Smooth muscle cell (in vitro differentiated cells): ENCODE results near the gene SRBD1. TPM values are rescaled to one million over a fixed set of nuclear protein-coding genes. Genes with fewer than 3 reads are reported as not detected.

ENCODE experiments used
- DNase-seq: peaks from one replicate; lab custom pipeline; 2025; ENCODE audit not compliant: unreplicated experiment; lab: John Stamatoyannopoulos, UW
- H2AFZ ChIP-seq: fragments of 200-600 bp; sonication (generic); 2 replicates; pipeline ENCODE4 v1.6.0; 2016; ENCODE audit warnings: antibody characterized with exemption, low read depth, mild to moderate bottlenecking
- H3F3A ChIP-seq: fragments of 200-600 bp; sonication (generic); 2 replicates; pipeline ENCODE4 v1.6.0; 2017; ENCODE audit warnings: antibody characterized with exemption, low read depth
- H3K27ac ChIP-seq: fragments of 200-600 bp; sonication (generic); 2 replicates; pipeline ENCODE4 v1.5.1; 2016; ENCODE audit warnings: low read depth, mild to moderate bottlenecking
- H3K27me3 ChIP-seq: fragments of 200-600 bp; sonication (generic); 2 replicates; pipeline ENCODE4 v1.6.1; 2016; ENCODE audit warnings: low read depth, mild to moderate bottlenecking
- H3K36me3 ChIP-seq: fragments of 200-600 bp; sonication (generic); 2 replicates; pipeline ENCODE4 v1.5.1; 2016; ENCODE audit warnings: low read depth
- H3K4me1 ChIP-seq: fragments of 200-600 bp; sonication (generic); 2 replicates; pipeline ENCODE4 v1.5.1; 2016; ENCODE audit warnings: low read depth
- H3K4me2 ChIP-seq: fragments of 200-600 bp; sonication (generic); 2 replicates; pipeline ENCODE4 v1.6.0; 2016; ENCODE audit warnings: mild to moderate bottlenecking
- H3K4me3 ChIP-seq: fragments of 200-600 bp; sonication (generic); 2 replicates; pipeline ENCODE4 v1.5.1; 2016; ENCODE audit warnings: mild to moderate bottlenecking
- H3K79me2 ChIP-seq: fragments of 200-600 bp; sonication (generic); 2 replicates; pipeline ENCODE4 v1.6.0; 2016; ENCODE audit warnings: low read depth, mild to moderate bottlenecking
- H3K9ac ChIP-seq: fragments of 200-600 bp; sonication (generic); 2 replicates; pipeline ENCODE4 v1.6.0; 2016; ENCODE audit warnings: low read depth
- H3K9me3 ChIP-seq: fragments of 200-600 bp; sonication (generic); replicated peaks from 2 replicates; pipeline ENCODE4 v1.5.1; 2016; ENCODE audit warnings: low read depth
- H4K20me1 ChIP-seq: fragments of 200-600 bp; sonication (generic); 2 replicates; pipeline ENCODE4 v1.6.0; 2016; ENCODE audit warnings: low read depth
- WGBS: methylation state at CpG from one replicate; pipeline ENCODE4 v1.1.7; 2016; ENCODE audit warnings: low lambda C conversion rate; 5-methylcytosine and 5-hydroxymethylcytosine counted together
- polyA plus RNA-seq: library from polyadenylated mRNA; unstranded; fragments of >200 nt; fragmentation: Nextera tagmentation; extraction: Ambion mirVana; gene quantifications from 2 replicates; pipeline ENCODE4 v1.2.1, GENCODE V29; 2016
- total RNA-seq: library from RNA; depleted of rRNA; stranded (reverse); fragments of >200 nt; gene quantifications from 2 replicates; pipeline ENCODE4 v1.2.3, GENCODE V29; 2014
- TF ChIP-seq, protein P1 (sequence below): fragments of 200-600 bp; sonication (generic); IDR thresholded peaks from 2 replicates; pipeline ENCODE4 v1.5.1; 2017; ENCODE audit warnings: borderline replicate concordance, mild to moderate bottlenecking, antibody characterized with exemption; ENCODE audit not compliant: insufficient read depth, poor library complexity, severe bottlenecking

Gene SRBD1
- total and polyA plus RNA-seq, 2 experiments from 2014 or later, result 11.1 to 22.5 TPM

DNA sequence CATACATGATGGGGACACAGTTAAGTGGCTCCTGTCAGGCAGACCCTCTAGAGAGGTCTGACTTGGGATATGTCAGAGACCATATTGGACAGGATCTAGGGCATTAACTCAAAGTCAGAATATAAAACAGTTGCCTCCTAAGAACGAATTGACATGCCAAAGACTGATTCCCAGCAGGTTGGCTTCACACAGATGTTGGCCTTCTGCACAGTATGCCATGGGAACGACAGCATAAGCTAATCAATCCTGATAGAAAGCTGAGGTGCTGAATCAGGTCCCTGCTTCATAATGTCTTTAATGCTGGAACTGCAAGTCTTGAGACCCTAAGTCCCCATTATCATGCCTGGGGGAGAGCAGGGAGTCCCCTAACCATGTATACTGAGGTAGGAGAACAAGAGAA is 165.1 kb downstream of the SRBD1 start:
- H3K79me2 ChIP-seq, result no peaks in the 10 kb centered on the region
- 96% methylated on average over 2 of the region's 2 CpGs for WGBS
- no peaks in the 10 kb centered on the region for H4K20me1 ChIP-seq
- H3K27me3 ChIP-seq, result no peaks in the 10 kb centered on the region
- peaks cover 3% of the 10 kb centered on the region for H3K4me1 ChIP-seq
- no peak overlapping the region for H3K4me3 ChIP-seq
- H3K9ac ChIP-seq, result no peak overlapping the region
- H3K27ac ChIP-seq, result no peak overlapping the region
- no peak overlapping the region for H2AFZ ChIP-seq
- H3K4me2 ChIP-seq, result no peak overlapping the region
- no peaks in the 10 kb centered on the region for H3F3A ChIP-seq
- H3K36me3 ChIP-seq, result no peaks in the 10 kb centered on the region
- TF ChIP-seq, protein P1, sequence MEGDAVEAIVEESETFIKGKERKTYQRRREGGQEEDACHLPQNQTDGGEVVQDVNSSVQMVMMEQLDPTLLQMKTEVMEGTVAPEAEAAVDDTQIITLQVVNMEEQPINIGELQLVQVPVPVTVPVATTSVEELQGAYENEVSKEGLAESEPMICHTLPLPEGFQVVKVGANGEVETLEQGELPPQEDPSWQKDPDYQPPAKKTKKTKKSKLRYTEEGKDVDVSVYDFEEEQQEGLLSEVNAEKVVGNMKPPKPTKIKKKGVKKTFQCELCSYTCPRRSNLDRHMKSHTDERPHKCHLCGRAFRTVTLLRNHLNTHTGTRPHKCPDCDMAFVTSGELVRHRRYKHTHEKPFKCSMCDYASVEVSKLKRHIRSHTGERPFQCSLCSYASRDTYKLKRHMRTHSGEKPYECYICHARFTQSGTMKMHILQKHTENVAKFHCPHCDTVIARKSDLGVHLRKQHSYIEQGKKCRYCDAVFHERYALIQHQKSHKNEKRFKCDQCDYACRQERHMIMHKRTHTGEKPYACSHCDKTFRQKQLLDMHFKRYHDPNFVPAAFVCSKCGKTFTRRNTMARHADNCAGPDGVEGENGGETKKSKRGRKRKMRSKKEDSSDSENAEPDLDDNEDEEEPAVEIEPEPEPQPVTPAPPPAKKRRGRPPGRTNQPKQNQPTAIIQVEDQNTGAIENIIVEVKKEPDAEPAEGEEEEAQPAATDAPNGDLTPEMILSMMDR, result no peak
- no peak for DNase-seq
- no peaks in the 10 kb centered on the region for H3K9me3 ChIP-seq

DNA sequence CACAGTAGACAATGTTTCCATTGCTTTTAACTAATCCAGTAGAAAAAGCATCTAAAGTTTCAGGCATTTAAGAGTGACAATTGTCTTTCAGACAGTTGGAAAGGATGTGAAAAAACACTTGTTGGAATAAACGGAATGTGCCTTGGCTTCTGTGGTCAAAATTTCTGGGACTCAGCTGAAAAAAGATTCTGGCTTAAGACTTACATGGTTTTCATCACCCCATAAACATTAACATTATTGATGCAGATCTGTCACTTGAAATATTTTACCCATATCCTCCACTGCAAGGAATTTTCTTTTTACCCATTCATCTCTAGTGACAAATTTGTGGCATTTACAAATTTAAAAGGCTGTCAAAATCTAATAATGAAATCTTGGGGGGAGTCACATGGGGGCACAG is 166.0 kb downstream of the SRBD1 start:
- no peak for DNase-seq
- Histone ChIP-seq H3K4me2 (no peak overlapping the region), H2AFZ (no peak overlapping the region)

DNA sequence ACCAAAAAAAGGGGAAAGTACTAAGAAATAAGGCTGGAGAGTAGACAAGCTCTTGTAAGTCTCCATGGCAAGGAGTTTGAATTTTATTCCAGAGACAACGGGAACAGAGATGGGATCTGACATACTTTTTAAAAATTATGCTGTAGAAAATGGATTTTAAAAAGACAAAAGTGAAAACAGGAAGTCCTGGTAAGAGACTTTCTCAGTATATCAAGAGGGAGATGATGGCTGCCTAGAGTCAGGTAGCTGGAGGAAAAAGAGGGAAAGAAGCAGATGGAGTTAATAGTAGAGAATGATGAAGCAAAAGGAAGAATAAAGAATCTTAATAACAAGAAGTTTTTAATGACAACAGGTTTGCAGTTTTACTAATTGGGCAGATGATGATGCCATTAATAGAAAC is 168.1 kb downstream of the SRBD1 start:
- no peak overlapping the region for H3K27ac ChIP-seq
- H4K20me1 ChIP-seq, result no peaks in the 10 kb centered on the region
- H3K4me3 ChIP-seq, result no peak overlapping the region
- no peak overlapping the region for H3K4me2 ChIP-seq
- H2AFZ ChIP-seq, result no peak overlapping the region
- WGBS, result 98% methylated on average over 1 of the region's 1 CpG
- no peaks in the 10 kb centered on the region for H3K79me2 ChIP-seq
- H3F3A ChIP-seq, result no peaks in the 10 kb centered on the region
- no peaks in the 10 kb centered on the region for H3K9me3 ChIP-seq
- TF ChIP-seq, protein P1, result no peak
- H3K36me3 ChIP-seq, result no peaks in the 10 kb centered on the region
- DNase-seq, result no peak
- H3K9ac ChIP-seq, result no peak overlapping the region
- H3K4me1 ChIP-seq, result peaks cover 3% of the 10 kb centered on the region
- no peaks in the 10 kb centered on the region for H3K27me3 ChIP-seq

More for the DNA sequence above, 166.0 kb downstream of the SRBD1 start:
- WGBS, result 83% methylated on average over 1 of the region's 1 CpG
- TF ChIP-seq, protein P1, result no peak
- no peaks in the 10 kb centered on the region for H3K9me3 ChIP-seq
- peaks cover 3% of the 10 kb centered on the region for H3K4me1 ChIP-seq
- no peaks in the 10 kb centered on the region for H3K36me3 ChIP-seq
- H3F3A ChIP-seq, result no peaks in the 10 kb centered on the region
- no peaks in the 10 kb centered on the region for H3K27me3 ChIP-seq
- no peaks in the 10 kb centered on the region for H4K20me1 ChIP-seq
- no peak overlapping the region for H3K27ac ChIP-seq
- no peaks in the 10 kb centered on the region for H3K79me2 ChIP-seq
- no peak overlapping the region for H3K4me3 ChIP-seq
- H3K9ac ChIP-seq, result no peak overlapping the region

DNA sequence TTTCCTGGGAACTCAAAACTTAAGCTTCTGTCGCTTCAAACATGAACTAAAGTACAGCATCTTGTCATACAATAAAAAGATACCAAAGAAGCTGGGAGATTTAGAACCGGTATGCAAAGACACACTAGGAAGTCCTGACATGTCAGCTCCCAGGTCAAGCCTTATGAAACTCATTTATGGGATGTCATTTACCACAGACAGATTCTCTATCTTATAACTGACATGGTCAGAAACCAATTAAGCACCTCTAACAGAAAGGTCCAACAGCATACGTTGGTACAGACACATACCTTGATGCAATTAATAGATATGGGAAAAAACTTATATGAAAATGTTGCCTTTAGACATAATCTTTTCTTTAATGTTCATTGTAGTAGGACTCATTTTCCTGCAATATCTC is 169.0 kb downstream of the SRBD1 start:
- Histone ChIP-seq H3K27ac (no peak overlapping the region), H4K20me1 (no peaks in the 10 kb centered on the region), H3K4me1 (peaks cover 3% of the 10 kb centered on the region), H3K4me3 (no peak overlapping the region), H3K4me2 (no peak overlapping the region), H3K27me3 (no peaks in the 10 kb centered on the region), H3K9ac (no peak overlapping the region), H3F3A (no peaks in the 10 kb centered on the region), H3K36me3 (no peaks in the 10 kb centered on the region), H3K9me3 (no peaks in the 10 kb centered on the region), H2AFZ (no peak overlapping the region), H3K79me2 (no peaks in the 10 kb centered on the region)
- WGBS, result 81% methylated on average over 3 of the region's 3 CpGs
- TF ChIP-seq, protein P1, result no peak
- DNase-seq, result no peak
